IMR-90 (cell line): Measurements from ENCODE around the gene MAPK11.

Experiments
- CTCF ChIP-seq: conservative IDR thresholded peaks from 2 replicates; pipeline ENCODE4 v1.5.1; 2012; ENCODE audit warnings: mild to moderate bottlenecking, low read depth, low read length, improper control_type of control experiment
- ELK1 ChIP-seq: fragments of 150-350 bp; IDR thresholded peaks from 2 replicates; pipeline ENCODE4 v1.6.1; 2016; ENCODE audit warnings: low read depth, mild to moderate bottlenecking, low read length, moderate library complexity, borderline replicate concordance
- RAD21 ChIP-seq: IDR thresholded peaks from 2 replicates; pipeline ENCODE4 v1.6.1; 2012; ENCODE audit warnings: low read length, improper control_type of control experiment

GRCh38 chr22:50313021-50313420 is 42.8 kb upstream of the MAPK11 start:
- TF ChIP-seq CTCF (no peak), ELK1 (no peak), RAD21 (no peak)
